CD4-positive, alpha-beta T cell treated with Interleukin-2 at 100 ng/mL for 4 hours (primary cell): ENCODE data around the gene ICAM1.
A peak's percentile ranks its signal among the peaks of the same experiment; 100 is the strongest.
"Not testable (repeated sequence)": the region's sequence is repeated elsewhere in the genome, so short reads cannot be mapped to it uniquely, and the experiment has no call there.

Experiments
- DNase-seq: peaks from one replicate; pipeline ENCODE4 v3.0.0-alpha.2; 2020; ENCODE audit warnings: low spot score

ICAM1 gene

GRCh38 chr19:10241826-10242449, 29.0 kb upstream of the ICAM1 start:
- DNase-seq, result not testable (repeated sequence)

GRCh38 chr19:10243606-10244005, 27.3 kb upstream of the ICAM1 start:
- DNase-seq, result no peak

GRCh38 chr19:10245189-10245939, 25.6 kb upstream of the ICAM1 start:
- no peak for DNase-seq

GRCh38 chr19:10246511-10246910, 24.4 kb upstream of the ICAM1 start:
- no peak for DNase-seq

- peak; percentile 98 for DNase-seq
These were observed 18.9 kb upstream of the ICAM1 start, which contains the start of gene MRPL4 for GRCh38 chr19:10251792-10252694. Gene MRPL4, plus strand, starts transcription at chr19:10252214. Its CDS starts 40 bp downstream, at chr19:10252254.

- no peak for DNase-seq
These were observed 18.2 kb upstream of the ICAM1 start for GRCh38 chr19:10252707-10253106.

- DNase-seq, result no peak
These were observed 16.7 kb upstream of the ICAM1 start for GRCh38 chr19:10254244-10254643.

- no peak for DNase-seq
These were observed 15.6 kb upstream of the ICAM1 start for GRCh38 chr19:10255358-10255757.

GRCh38 chr19:10256551-10256950, 14.4 kb upstream of the ICAM1 start:
- DNase-seq, result no peak

- no peak for DNase-seq
These were observed 13.8 kb upstream of the ICAM1 start for GRCh38 chr19:10256970-10257615.

- DNase-seq, result no peak
These were observed 12.7 kb upstream of the ICAM1 start for GRCh38 chr19:10258080-10258710.

GRCh38 chr19:10259162-10259905, 11.6 kb upstream of the ICAM1 start:
- DNase-seq, result peak; percentile 92

- peak; percentile 68 for DNase-seq
These were observed 10.8 kb upstream of the ICAM1 start for GRCh38 chr19:10260141-10260584.

- DNase-seq, result no peak
These were observed 8.1 kb upstream of the ICAM1 start for GRCh38 chr19:10262771-10263170.

- no peak for DNase-seq
These were observed 4.2 kb upstream of the ICAM1 start for GRCh38 chr19:10266706-10267105.

GRCh38 chr19:10268071-10268470, 2.8 kb upstream of the ICAM1 start:
- no peak for DNase-seq

- DNase-seq, result peak; percentile 88
These were observed 1.4 kb upstream of the ICAM1 start for GRCh38 chr19:10269333-10270179.

- DNase-seq, result peak; percentile 67
These were observed 722 bp upstream of the ICAM1 start for GRCh38 chr19:10270180-10270615.

- peak; percentile 50 for DNase-seq
These were observed 695 bp downstream of the ICAM1 start for GRCh38 chr19:10271543-10272086.
